ENCODE data around the gene SLFN13. TPM values are rescaled to one million over a fixed set of nuclear protein-coding genes. Genes with fewer than 3 reads are reported as not detected.
"Not testable (repeated sequence)": the region's sequence is repeated elsewhere in the genome, so short reads cannot be mapped to it uniquely, and the experiment has no call there.

The SLFN13 gene
- total RNA-seq, 2 experiments from 2014 or later = 9.5 to 9.7 TPM

GRCh38 chr17:35467824-35468223, 19.3 kb upstream of the SLFN13 start:
- peaks cover 47% of the 10 kb centered on the region for H3K4me1 Mint-ChIP-seq (ENCODE audit: low read depth)
- ChIA-PET CTCF (no interaction called here), POLR2A (interaction anchor here (0.6 to 2.9 kb wide), 8 partner anchors 9 to 254 kb away, joined by 3 to 24 read pairs (median 4); partner anchors contain the start of genes SLFN12 and SLFN13)
- peak overlapping the region; percentile 73 for H3K27ac Mint-ChIP-seq
- no peaks in the 10 kb centered on the region for H3K27me3 Mint-ChIP-seq
- Histone ChIP-seq H3K9me3 (ENCODE audit: control insufficient read depth in 1 of 2, insufficient read depth in 1 of 2, low read length in 2 of 2) (peaks cover 0 to 3% of the 10 kb centered on the region in 2 experiments), H3K36me3 (ENCODE audit: insufficient read depth, low read length) (no peaks in the 10 kb centered on the region), H3K27ac (ENCODE audit: low read depth in 1 of 2, low read length in 2 of 2) (peak overlapping the region; percentile 3 to 30), H3K27me3 (ENCODE audit: control insufficient read depth in 1 of 2, insufficient read depth in 2 of 2, low read length in 2 of 2) (no peaks in the 10 kb centered on the region), H3K4me1 (ENCODE audit: insufficient read depth, low read length) (peaks cover 17% of the 10 kb centered on the region), H3K4me3 (ENCODE audit: low read length) (no peak overlapping the region)
- H3K36me3 Mint-ChIP-seq (ENCODE audit: low read depth) = peaks cover 36% of the 10 kb centered on the region
- peak overlapping the region; percentile 38 for H3K4me3 Mint-ChIP-seq
- DNase-seq (peak in 7 of 14 experiments; percentile 11 to 75 (median 42)), ATAC-seq (ENCODE audit: poor library complexity) (peak; percentile 78)
- H3K9me3 Mint-ChIP-seq = peaks cover 3% of the 10 kb centered on the region
- TF ChIP-seq CTCF (IDR thresholded peaks at IDR 0.05) = no peak
- intact Hi-C loops (cut with DNase I, micrococcal nuclease) = loop anchor here in 1 of 2 experiments (2.0 kb wide), 1 partner anchor 17 kb away; no protein-coding TSS in a partner anchor

- Histone ChIP-seq H3K4me3 (ENCODE audit: low read length) (peak overlapping the region; percentile 42), H3K27ac (ENCODE audit: low read depth in 1 of 2, low read length in 2 of 2) (no peak overlapping the region), H3K36me3 (ENCODE audit: insufficient read depth, low read length) (no peaks in the 10 kb centered on the region), H3K27me3 (ENCODE audit: control insufficient read depth in 1 of 2, insufficient read depth in 2 of 2, low read length in 2 of 2) (no peaks in the 10 kb centered on the region), H3K4me1 (ENCODE audit: insufficient read depth, low read length) (peaks cover 12% of the 10 kb centered on the region), H3K9me3 (ENCODE audit: control insufficient read depth in 1 of 2, insufficient read depth in 1 of 2, low read length in 2 of 2) (peaks cover 0 to 7% of the 10 kb centered on the region in 2 experiments)
- H3K9me3 Mint-ChIP-seq = peaks cover 12% of the 10 kb centered on the region
- TF ChIP-seq CTCF (IDR thresholded peaks at IDR 0.05) = no peak
- H3K4me3 Mint-ChIP-seq = peak overlapping the region; percentile 68
- DNase-seq = peak; percentile 27 to 92 (median 52)
- intact Hi-C loops (cut with DNase I, micrococcal nuclease) = no loop called here
- CTCF ChIA-PET = no interaction called here
- peaks cover 14% of the 10 kb centered on the region for H3K36me3 Mint-ChIP-seq (ENCODE audit: low read depth)
- POLR2A ChIA-PET = interaction anchor here (0.7 to 2.3 kb wide), 5 partner anchors 12 to 322 kb away, joined by 3 to 14 read pairs (median 4); partner anchors contain the start of gene SLFN13
- H3K4me1 Mint-ChIP-seq (ENCODE audit: low read depth) = peaks cover 28% of the 10 kb centered on the region
- ATAC-seq (ENCODE audit: poor library complexity) = peak; percentile 92
- peak overlapping the region; percentile 80 for H3K27ac Mint-ChIP-seq
- H3K27me3 Mint-ChIP-seq = no peaks in the 10 kb centered on the region
Measured at GRCh38 chr17:35460354-35460851, 11.8 kb upstream of the SLFN13 start.

- H3K4me3 Mint-ChIP-seq; CTCF ChIA-PET; H3K36me3 ChIP-seq (ENCODE audit: insufficient read depth, low read length); H3K4me1 Mint-ChIP-seq (ENCODE audit: low read depth); H3K4me3 ChIP-seq (ENCODE audit: low read length); POLR2A ChIA-PET; H3K27ac Mint-ChIP-seq; H3K27me3 Mint-ChIP-seq; H3K27ac ChIP-seq (ENCODE audit: low read depth in 1 of 2, low read length in 2 of 2); H3K9me3 ChIP-seq (ENCODE audit: control insufficient read depth in 1 of 2, insufficient read depth in 1 of 2, low read length in 2 of 2); intact Hi-C loops (cut with DNase I, micrococcal nuclease); H3K27me3 ChIP-seq (ENCODE audit: control insufficient read depth in 1 of 2, insufficient read depth in 2 of 2, low read length in 2 of 2); H3K36me3 Mint-ChIP-seq (ENCODE audit: low read depth); ATAC-seq (ENCODE audit: poor library complexity); DNase-seq; H3K4me1 ChIP-seq (ENCODE audit: insufficient read depth, low read length): not testable (repeated sequence)
- peaks cover 12% of the 10 kb centered on the region for H3K9me3 Mint-ChIP-seq
Measured at GRCh38 chr17:35454035-35454434, 5.5 kb upstream of the SLFN13 start.

GRCh38 chr17:35453171-35453570, 4.6 kb upstream of the SLFN13 start:
- intact Hi-C loops (cut with DNase I, micrococcal nuclease) = no loop called here
- ChIA-PET POLR2A (interaction anchor here (1.1 kb wide), 1 partner anchor 39 kb away, joined by 3 read pairs; no protein-coding TSS in a partner anchor), CTCF (no interaction called here)
- peaks cover 6% of the 10 kb centered on the region for H3K9me3 Mint-ChIP-seq
- ATAC-seq (ENCODE audit: poor library complexity) (no peak), DNase-seq (no peak)
- no peak overlapping the region for H3K4me3 ChIP-seq (ENCODE audit: low read length)
- no peak for TF ChIP-seq CTCF (IDR thresholded peaks at IDR 0.05)
- H3K9me3 ChIP-seq (ENCODE audit: control insufficient read depth in 1 of 2, insufficient read depth in 1 of 2, low read length in 2 of 2) = peaks cover 0 to 13% of the 10 kb centered on the region in 2 experiments
- H3K36me3 ChIP-seq (ENCODE audit: insufficient read depth, low read length) = no peaks in the 10 kb centered on the region
- no peak overlapping the region for H3K27ac Mint-ChIP-seq
- peaks cover 1% of the 10 kb centered on the region for H3K36me3 Mint-ChIP-seq (ENCODE audit: low read depth)
- no peaks in the 10 kb centered on the region for H3K27me3 Mint-ChIP-seq
- H3K4me1 ChIP-seq (ENCODE audit: insufficient read depth, low read length) = peaks cover 7% of the 10 kb centered on the region
- H3K27ac ChIP-seq (ENCODE audit: low read depth in 1 of 2, low read length in 2 of 2) = no peak overlapping the region
- peaks cover 9% of the 10 kb centered on the region for H3K4me1 Mint-ChIP-seq (ENCODE audit: low read depth)
- no peak overlapping the region for H3K4me3 Mint-ChIP-seq
- no peaks in the 10 kb centered on the region for H3K27me3 ChIP-seq (ENCODE audit: control insufficient read depth in 1 of 2, insufficient read depth in 2 of 2, low read length in 2 of 2)

All from CD4-positive, alpha-beta T cell (primary cell).